GM19099 (cell line): ENCODE data around the gene GALNT14.

Source experiments
- POLR2A ChIP-seq: IDR thresholded peaks from 3 replicates; pipeline ENCODE4 v1.6.1; 2011; ENCODE audit warnings: low read depth; ENCODE audit not compliant: insufficient read length; ENCODE audit errors: extremely low read depth

GALNT14 gene

DNA sequence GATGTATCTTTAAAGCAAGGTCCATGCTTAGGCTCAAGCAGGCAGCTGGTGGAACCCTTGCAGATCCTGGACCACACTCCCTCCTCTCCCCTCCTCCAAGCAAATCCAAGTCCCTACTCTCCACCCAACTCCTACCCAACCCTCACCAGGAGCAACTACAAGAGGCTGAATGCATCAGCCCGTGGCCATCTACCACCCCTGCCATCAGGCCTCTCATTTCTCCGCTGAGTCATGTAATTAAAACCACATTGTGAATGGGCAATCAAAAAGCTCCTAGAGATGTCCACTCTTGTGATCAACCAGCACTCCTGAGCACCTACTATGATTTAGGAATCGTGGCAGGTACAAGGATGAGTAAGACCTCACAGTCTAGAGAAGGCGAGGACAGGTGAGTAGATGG, 188.8 kb downstream of the GALNT14 start:
- no peak for TF ChIP-seq POLR2A

DNA sequence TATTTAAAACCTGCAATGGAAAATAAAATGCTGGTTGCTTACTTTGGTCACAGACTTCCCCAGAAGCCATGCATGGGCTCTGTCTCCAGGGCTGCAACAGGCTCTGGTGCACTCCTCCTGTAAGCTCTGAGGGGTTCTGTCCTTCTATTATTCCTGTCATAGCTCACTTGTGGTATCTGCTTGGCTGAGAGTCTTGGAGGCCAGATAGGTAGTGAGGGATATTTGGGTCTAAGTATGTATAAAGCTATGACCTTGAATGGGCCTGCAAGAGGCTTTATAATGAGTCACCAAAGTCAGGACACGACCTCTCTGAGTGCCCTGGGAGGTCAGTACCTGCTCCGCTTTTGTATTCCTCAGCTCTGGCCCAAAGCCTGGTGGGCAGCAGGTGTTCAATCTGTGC, 189.4 kb downstream of the GALNT14 start:
- TF ChIP-seq POLR2A: no peak

DNA sequence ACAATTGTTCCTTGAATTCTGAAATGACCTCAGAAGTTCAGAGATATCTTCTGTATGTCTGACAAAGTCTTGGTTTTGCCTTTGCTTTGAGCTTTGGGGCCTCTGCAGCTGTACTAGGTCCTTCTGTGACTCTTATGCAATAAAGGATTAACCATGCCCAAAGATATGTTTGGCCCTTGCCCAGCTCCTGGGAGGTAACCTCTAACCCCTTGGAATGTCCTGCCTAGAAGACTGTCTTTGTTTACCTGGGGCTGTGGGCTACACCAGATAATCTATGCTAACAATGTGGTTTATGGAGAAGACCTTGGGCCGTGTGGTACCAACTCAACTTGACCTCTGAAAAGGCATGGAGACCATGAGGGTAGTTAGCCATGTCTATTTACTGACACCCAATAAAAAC, 190.1 kb downstream of the GALNT14 start:
- no peak for TF ChIP-seq POLR2A

DNA sequence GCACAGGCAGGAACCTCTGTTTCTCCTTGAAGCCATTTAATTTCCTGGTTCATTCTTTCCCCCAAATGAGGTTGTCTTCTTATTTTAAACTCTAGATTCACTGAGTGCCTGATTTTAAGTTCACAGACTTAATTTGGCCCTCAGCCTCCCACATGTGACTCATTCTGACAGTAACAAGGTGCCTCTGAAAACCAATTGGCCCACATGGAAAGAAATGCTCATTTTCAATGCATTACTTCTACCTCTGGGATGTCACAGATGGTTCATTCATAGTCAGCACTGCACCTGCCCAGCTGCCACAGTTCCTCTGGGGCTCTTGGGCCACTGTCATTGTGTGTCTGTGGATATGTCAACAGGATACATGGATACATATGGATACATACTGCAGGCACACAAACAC, 190.6 kb downstream of the GALNT14 start:
- TF ChIP-seq POLR2A: no peak

DNA sequence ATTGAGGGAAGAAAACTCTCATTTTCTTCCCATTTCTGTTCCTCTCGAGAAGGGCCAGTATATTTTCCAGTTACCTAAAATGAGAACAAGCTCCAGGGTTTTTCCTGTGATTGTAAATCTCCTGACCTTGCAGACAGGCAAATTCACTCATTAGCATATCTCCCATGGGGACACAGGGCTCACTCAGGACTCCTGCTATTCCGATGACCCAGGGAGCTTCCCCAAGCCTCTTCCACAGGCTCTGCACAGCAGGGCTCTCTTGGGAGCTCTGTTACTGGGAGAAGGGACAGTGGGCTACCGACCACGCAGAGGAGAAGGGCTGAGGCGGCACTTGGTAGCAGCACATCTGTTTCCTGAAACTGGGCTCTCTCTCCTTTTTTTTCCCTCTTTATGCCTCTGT, 195.8 kb downstream of the GALNT14 start:
- TF ChIP-seq POLR2A: no peak

DNA sequence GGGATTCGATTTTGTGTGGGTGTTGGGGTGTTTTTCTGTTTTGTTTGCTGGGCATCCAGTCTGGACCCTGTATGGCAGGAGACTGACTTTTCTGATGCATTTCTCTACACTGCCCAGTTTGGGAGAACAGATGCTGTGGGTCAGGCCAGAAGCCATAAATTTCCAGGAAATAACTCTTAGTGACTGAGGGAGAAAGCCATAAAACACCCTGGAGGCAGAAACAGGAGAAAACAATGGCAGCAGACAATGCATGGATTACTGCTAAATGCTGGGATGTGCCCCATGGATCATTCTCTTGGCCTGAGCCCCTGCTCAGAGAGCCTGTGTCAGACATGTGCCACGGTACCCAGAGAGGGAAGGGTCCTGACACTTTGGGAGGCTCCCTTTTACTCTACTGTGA, 197.4 kb downstream of the GALNT14 start:
- no peak for TF ChIP-seq POLR2A

DNA sequence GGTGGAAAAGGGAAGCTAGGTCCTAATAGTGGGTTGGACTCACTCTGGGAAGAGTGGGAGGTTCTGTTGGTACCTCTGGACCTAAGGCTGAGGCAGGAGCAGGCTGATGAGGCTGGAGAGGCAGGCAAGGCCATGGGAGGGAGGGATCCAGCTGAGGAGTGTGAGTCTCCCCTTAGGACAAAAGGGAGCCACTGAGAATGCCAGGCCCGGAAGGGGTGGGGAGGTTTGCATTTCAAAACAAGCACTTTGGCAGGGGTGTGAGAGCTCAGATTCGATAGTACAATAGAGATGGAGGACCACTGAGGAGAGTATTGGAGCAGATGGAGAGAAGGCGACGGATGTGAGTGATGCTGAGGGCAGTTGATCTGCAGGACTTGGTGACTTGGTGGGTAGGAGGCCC, 198.9 kb downstream of the GALNT14 start:
- no peak for TF ChIP-seq POLR2A

DNA sequence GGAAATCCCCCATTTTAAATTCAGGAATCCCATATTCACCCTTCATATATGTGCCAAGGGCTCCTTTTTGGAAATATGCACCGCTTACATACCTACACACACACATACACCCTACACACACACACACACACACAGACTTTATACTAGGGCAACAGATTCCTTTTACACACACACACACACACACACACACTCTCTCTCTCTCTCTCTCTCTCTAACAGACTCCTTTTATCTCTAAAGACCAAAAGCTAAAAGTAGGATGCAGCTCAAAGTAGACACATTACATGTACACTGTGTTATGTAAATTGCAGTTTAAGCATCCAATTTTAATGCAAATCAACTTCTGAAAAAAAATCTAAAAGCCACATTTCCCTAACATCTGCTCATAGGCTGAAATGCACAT, 200.0 kb downstream of the GALNT14 start:
- TF ChIP-seq POLR2A: no peak

DNA sequence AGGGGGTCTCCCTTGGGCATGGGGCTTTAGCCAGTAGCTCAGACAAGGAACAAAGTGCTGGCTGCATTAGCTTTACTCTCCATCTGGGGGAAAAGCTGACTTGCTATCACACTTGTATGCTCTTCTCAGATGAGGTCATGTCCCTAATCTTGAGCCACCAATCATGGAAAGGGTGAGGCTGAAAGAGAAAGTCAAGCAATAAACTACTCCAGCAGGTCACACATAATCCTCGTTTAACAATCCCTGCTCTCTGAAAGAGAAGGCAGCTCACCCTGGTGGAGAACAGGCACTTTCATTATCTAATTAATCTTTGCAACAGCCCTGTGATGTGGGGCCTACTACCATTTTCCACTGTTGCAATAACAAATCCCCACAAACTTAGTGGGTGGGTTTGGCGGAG, 201.3 kb downstream of the GALNT14 start:
- TF ChIP-seq POLR2A: no peak

DNA sequence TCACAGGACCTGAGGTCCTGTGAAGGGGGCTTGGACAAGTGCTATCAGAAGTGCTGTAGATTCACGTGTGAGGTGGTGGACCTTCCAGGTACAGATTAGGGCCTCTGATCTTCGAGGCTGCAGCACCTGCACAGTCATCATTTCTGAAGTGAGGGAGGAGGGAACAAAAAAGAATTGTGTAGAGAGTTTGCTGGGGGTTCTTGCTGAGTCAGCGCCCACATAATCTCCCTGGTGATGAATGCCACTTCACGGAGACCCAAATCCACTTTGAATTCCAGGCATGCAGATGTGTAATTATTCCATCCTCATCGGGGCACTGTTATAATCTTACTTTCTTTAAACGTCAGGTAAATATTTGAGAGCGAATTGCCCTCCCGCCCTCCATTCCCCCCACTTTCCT, 202.4 kb downstream of the GALNT14 start:
- TF ChIP-seq POLR2A: no peak

DNA sequence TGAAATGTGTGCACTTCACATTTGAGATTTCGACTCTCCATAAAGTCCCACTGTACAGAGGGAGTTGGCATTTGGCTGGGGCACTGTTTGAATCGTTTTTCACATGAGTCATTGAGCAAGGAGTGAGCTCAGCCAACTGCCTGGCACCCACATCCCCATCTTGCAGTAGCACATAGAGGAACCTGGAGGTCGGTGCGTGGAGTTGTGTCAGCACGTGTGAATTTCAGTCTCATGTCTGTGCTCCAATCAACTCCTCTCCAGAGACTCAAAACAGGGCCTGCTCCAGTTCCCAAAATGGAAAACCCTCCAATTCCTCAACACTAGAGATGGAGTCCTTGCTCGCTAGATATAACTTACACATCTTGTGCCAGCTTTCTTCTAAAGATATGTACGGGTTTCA, 204.2 kb downstream of the GALNT14 start:
- no peak for TF ChIP-seq POLR2A

DNA sequence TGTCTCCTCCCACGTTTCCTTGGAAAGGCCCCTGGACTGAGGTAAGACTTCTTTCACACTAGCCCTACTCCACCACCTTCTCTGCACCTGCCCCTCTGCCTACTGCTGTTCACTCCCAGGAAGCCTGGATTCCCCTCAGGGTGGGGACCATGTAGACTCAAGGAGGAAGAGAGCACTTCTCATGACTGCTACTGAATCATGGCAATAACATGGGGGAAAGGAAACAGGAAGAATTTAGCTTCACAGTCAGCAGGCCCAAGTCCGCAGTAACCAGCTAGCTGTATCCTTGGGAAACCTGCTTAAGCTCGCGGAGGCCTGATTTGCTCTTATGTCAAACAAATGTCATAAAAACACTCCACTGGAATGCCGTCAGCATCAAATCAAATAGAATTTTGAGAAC, 204.7 kb downstream of the GALNT14 start:
- TF ChIP-seq POLR2A: no peak

DNA sequence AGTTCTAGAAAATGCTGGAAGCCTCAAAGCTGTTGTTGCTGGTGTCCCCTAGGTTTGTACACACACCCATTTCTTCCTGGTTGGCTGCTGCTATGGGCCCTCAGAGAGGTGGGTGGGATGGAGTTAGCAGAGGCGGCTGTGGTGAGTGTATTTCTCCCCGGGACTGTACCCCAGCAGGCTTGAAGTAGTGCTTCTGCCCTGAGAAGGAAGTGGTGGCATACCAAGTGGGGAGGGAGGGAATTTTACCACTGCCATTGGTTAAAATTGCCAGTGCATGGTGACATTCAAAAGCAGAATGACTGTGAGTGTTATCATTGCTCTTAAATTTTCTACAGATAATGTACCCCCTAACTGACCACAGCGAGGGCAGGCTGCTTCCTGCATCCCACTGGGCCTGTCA, 205.4 kb downstream of the GALNT14 start:
- no peak for TF ChIP-seq POLR2A

DNA sequence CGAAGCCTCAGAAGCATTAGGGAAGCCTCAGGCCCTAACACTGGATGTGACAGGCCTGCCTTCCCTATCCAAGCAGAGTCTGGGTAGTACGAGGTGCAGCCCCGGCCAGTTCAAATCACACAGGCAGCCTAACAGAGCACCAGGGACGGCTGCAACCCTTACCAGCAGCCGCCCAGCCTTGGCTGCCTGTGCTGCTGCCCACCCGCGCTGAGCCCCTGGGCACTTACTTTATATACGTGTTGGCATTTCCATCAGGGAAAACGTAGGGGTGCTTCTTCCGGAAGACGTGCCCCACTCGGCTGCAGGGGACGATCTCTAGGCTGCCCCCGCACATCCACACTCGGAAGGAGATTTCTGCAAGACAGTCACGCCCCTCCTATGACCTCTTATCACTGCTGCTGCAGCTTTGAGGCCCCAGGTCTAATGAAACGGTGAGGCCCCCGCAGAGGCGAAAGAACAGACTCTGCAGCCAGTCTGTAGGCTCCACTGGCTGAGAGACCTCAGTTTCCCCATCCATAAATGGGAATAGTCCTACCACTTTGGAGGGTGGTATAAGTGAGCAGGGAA, 206.3 kb downstream of the GALNT14 start:
- no peak for TF ChIP-seq POLR2A

DNA sequence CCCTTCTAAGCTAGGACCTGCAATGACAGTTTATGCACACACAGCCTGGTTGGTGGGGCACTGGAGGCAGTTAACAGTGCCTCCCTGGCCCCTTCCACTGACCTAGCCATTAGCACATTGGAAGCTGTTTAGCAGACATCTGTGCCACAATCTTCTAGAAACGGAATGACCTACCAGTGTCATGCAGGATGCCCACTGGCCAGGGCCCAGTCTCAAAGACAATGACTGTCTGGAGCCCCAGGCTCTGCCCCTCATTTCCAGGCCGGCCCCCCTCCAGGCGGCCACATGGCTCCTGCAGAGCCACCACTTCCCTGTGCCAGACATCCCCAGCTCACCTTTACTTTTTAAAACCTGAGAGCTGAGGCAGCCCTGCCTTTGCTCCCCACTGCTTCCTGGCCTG, 207.5 kb downstream of the GALNT14 start:
- no peak for TF ChIP-seq POLR2A

DNA sequence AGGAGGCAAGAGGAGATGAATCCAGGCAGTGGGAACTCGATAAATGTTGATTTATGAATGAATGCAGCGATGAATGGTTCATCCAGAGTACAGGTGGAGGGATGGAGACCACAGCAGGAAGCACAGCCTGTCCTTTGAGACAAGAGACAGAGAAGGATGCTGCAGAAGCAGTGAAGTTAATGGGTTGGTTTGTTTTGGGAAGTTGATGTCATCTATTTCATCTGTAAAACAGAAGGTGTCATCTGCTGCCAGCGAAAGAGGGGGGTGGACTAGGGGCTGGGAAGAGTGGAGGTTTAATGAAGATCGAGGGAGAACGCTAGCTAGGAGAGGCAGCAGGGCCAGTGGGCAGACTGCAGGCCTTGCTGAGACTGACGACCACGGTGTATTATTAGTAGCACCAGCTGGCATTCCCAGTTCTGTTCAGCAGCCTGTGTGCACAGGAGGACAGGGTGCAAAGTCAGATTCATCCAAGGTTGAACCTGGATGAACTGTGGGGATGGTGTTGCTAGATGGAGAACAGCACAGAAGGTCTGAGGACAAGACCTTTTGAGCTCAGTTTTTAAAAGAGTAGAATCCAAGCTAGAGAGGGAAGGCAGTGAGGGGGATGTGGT, 210.7 kb downstream of the GALNT14 start:
- no peak for TF ChIP-seq POLR2A

DNA sequence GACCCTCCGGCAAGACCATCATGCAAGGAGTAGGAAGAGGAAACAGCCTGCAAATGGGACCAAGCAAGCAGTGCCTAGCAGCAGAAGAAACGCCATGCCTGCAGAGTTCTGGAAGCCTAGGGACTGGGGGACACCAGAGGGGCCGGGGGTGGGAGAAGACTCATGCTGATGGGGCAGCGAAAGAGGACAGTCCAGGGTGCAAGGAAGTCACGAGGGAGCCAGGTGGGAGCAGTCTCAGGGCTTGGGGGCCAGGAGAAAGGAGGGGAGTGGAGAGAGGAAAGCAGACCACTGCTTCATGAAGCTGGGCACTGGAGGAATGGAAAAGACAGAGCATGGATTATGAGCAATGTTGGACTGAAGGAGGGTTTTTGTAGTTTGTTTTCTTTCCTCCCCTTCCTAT, 211.6 kb downstream of the GALNT14 start:
- no peak for TF ChIP-seq POLR2A
